Prostate gland (tissue), 2 donors: ENCODE measurements around the gene GADD45B. TPM values are rescaled to one million over a fixed set of nuclear protein-coding genes. Genes with fewer than 3 reads are reported as not detected.
A peak's percentile ranks its signal among the peaks of the same experiment; 100 is the strongest.

Experiments
- DNase-seq: peaks from one replicate; pipeline ENCODE4 v3.0.0-alpha.2; 2019; ENCODE audit warnings: low spot score
- H3K27ac ChIP-seq, 2 donors: fragments of 200-600 bp; sonication (generic); 2 replicates each; pipeline ENCODE4 v1.5.1; 2017 to 2019
- H3K27me3 ChIP-seq: fragments of 200-600 bp; sonication (generic); replicated peaks from 2 replicates; pipeline ENCODE4 v1.5.1; 2019; ENCODE audit not compliant: insufficient read depth
- H3K36me3 ChIP-seq, 2 donors: fragments of 200-600 bp; sonication (generic); 1 replicate in 1 of 2; 2 replicates in 1 of 2; pipeline versions ENCODE4 v1.5.1 to v1.8.1; 2017 to 2019
- H3K4me1 ChIP-seq: fragments of 200-600 bp; sonication (generic); replicated peaks from 2 replicates; pipeline ENCODE4 v1.5.1; 2019
- H3K4me3 ChIP-seq, 2 donors: fragments of 200-600 bp; sonication (generic); 2 replicates each; pipeline ENCODE4 v1.5.1; 2017 to 2019
- H3K9me3 ChIP-seq: fragments of 200-600 bp; sonication (generic); 2 replicates; pipeline ENCODE4 v1.5.1; 2017
- CTCF ChIP-seq, 4 experiments: fragments of 200-600 bp in 2 of 4; fragments of 450-650 bp in 2 of 4; sonication (generic) in 2 of 4; IDR thresholded peaks; 1 replicate in 3 of 4; 2 replicates in 1 of 4; pipeline ENCODE4 v1.5.1; 2016 to 2019; ENCODE audit warnings: antibody characterized with exemption in 4 of 4, mild to moderate bottlenecking in 2 of 4, moderate library complexity in 2 of 4
- POLR2A ChIP-seq: fragments of 450-650 bp; IDR thresholded peaks from one replicate; pipeline ENCODE4 v1.6.1; 2016; ENCODE audit warnings: antibody characterized with exemption, mild to moderate bottlenecking
- POLR2AphosphoS5 ChIP-seq: sonication (generic); formaldehyde crosslinking; IDR thresholded peaks from one replicate; pipeline ENCODE4 v1.6.1; 2017; ENCODE audit warnings: antibody characterized with exemption
- whole genome bisulfite sequencing: methylation state at CpG from one replicate; pipeline ENCODE4 v1.1.5; 2018; 5-methylcytosine and 5-hydroxymethylcytosine counted together
- intact Hi-C: fragments of 100-400 bp; cut with DNase I; formaldehyde crosslinking; loops from one replicate; pipeline ENCODE4 v1.14.2; 2022
- microRNA-seq: library from miRNA; unstranded; fragments of <30 nt; microRNA quantifications from one replicate; pipeline ENCODE4, GENCODE V29; 2016
- small RNA-seq, 2 donors: library from RNA; depleted of rRNA; stranded (forward); fragments of <200 nt; gene quantifications; one replicate each; pipeline ENCODE3, GENCODE V24; 2016
- total RNA-seq, 2 donors: library from RNA; depleted of rRNA; stranded (reverse); fragments of >200 nt; gene quantifications; one replicate each; pipeline ENCODE4 v1.1.0, GENCODE V29; 2016

GADD45B gene
- total RNA-seq, 2 donors from 2014 or later, result 90.7 to 94.6 TPM

DNA sequence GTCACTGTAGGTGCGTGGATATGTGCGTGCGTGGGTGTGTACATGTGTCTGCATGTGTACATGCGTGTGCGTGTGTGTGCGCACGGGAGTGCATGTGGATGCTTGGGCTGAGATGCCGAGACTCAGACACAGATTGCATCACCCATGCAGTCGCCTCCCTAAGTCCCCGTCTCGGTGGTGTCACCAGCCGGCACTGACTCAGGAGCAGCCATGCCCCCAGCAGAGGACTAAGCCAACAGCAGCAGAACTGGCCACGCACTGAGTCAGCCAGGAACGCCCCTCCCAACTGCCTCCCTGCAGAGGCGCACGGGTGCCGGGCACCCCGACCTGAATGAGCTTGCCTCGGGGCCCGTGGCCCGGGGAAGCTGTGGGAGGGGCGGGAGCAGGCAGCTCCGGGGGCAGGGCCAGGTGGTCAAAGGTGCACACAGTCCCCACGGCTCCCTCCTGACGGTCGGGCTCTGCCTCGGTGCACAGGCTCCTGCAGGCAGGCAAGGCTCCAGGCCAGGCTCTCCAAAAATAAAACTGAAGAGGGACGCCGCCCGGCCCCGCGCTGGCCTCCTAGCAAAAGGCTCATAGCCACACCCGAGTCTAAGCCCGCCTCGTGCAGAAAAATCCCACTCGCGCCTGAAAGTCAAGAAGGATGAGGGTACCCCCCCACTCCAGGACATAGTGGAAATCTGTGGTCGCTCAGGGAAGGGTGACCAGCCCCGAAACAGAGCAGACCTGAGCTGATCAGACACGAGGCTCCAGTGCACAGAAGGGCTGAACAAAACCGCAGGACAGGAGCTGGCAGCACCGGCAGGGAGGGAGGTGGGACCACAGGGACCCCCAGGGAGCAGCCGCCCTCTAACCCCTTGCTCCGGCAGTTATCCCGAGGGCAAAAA, 49.2 kb downstream of the GADD45B start:
- no peak for DNase-seq
- H3K9me3 ChIP-seq, result no peaks in the 10 kb centered on the region
- peak overlapping the region; percentile 55 to 56 for H3K27ac ChIP-seq
- H3K4me1 ChIP-seq, result peaks cover 13% of the 10 kb centered on the region
- no peak for TF ChIP-seq POLR2A
- TF ChIP-seq POLR2AphosphoS5, result no peak
- TF ChIP-seq CTCF (IDR thresholded peaks at IDR 0.05), result no peak
- 46% methylated on average over 45 of the region's 45 CpGs for whole genome bisulfite sequencing
- no peak overlapping the region for H3K4me3 ChIP-seq
- H3K27me3 ChIP-seq, result no peaks in the 10 kb centered on the region
- H3K36me3 ChIP-seq, result no peaks in the 10 kb centered on the region
- intact Hi-C loops, result no loop called here

GRCh38 chr19:2527171-2527570, 51.2 kb downstream of the GADD45B start:
- H3K9me3 ChIP-seq, result no peaks in the 10 kb centered on the region
- H3K4me1 ChIP-seq, result peaks cover 13% of the 10 kb centered on the region
- H3K36me3 ChIP-seq, result no peaks in the 10 kb centered on the region
- peak overlapping the region in 1 of 2 donors; percentile 7 for H3K27ac ChIP-seq
- no peaks in the 10 kb centered on the region for H3K27me3 ChIP-seq
- TF ChIP-seq POLR2A (no peak), CTCF (IDR thresholded peaks at IDR 0.05) (no peak), POLR2AphosphoS5 (no peak)
- DNase-seq, result no peak
- intact Hi-C loops, result no loop called here
- 90% methylated on average over 14 of the region's 14 CpGs for WGBS
- no peak overlapping the region for H3K4me3 ChIP-seq

GRCh38 chr19:2527686-2528085, 51.8 kb downstream of the GADD45B start:
- intact Hi-C loops, result no loop called here
- no peak for TF ChIP-seq CTCF (IDR thresholded peaks at IDR 0.05)
- no peak for TF ChIP-seq POLR2A
- no peak for TF ChIP-seq POLR2AphosphoS5
- H3K36me3 ChIP-seq, result no peaks in the 10 kb centered on the region
- H3K27ac ChIP-seq, result peak overlapping the region in 1 of 2 donors; percentile 7
- H3K27me3 ChIP-seq, result no peaks in the 10 kb centered on the region
- H3K4me1 ChIP-seq, result peaks cover 13% of the 10 kb centered on the region
- H3K4me3 ChIP-seq, result no peak overlapping the region
- no peak for DNase-seq
- WGBS, result 97% methylated on average over 4 of the region's 4 CpGs
- no peaks in the 10 kb centered on the region for H3K9me3 ChIP-seq

Small RNAs within 50 kb of the gene (microRNA-seq; reads per million reads assigned to microRNA genes)
- gene MIR7108, result not detected

Small RNAs within 50 kb of the gene (small RNA-seq; reads per million reads assigned to genes)
- 0 reads per million in 2 donors for gene RNU6-993P

Other genes starting within 250 kb of the GADD45B start
- 10 to 100 TPM; 59.4 to 91.7 TPM for gene PLEKHJ1, start 239.8 kb upstream of the GADD45B start, total RNA-seq
- gene SF3A2, start 239.3 kb upstream of the GADD45B start, total RNA-seq, result 100 to 1,000 TPM in 1 of 2 donors, 10 to 100 TPM in 1; 31.9 to 113 TPM
- gene AMH, start 226.8 kb upstream of the GADD45B start, total RNA-seq, result 100 to 1,000 TPM in 1 of 2 donors, under 1 TPM in 1; 0.46 to 160 TPM
- under 1 TPM in 1 of 2 donors, not detected in 1; 0.96 TPM for gene JSRP1, start 219.7 kb upstream of the GADD45B start, total RNA-seq
- under 1 TPM; 0.27 to 0.80 TPM for gene PEAK3, start 194.0 kb upstream of the GADD45B start, total RNA-seq
- under 1 TPM in 1 of 2 donors, not detected in 1; 0.68 TPM for gene LINGO3, start 168.0 kb upstream of the GADD45B start, total RNA-seq
- 100 to 1,000 TPM; 125 to 135 TPM for gene LSM7, start 147.5 kb upstream of the GADD45B start, total RNA-seq
- 10 to 100 TPM; 54.0 to 87.1 TPM for gene SPPL2B, start 147.4 kb upstream of the GADD45B start, total RNA-seq
- gene TMPRSS9, start 115.9 kb upstream of the GADD45B start, total RNA-seq, result 1 to 10 TPM in 1 of 2 donors, under 1 TPM in 1; 0.14 to 2.2 TPM
- 10 to 100 TPM; 52.0 to 52.3 TPM for gene TIMM13, start 48.5 kb upstream of the GADD45B start, total RNA-seq
- 10 to 100 TPM; 28.5 to 39.1 TPM for gene LMNB2, start 19.2 kb upstream of the GADD45B start, total RNA-seq
- gene GNG7, start 226.6 kb downstream of the GADD45B start, total RNA-seq, result 10 to 100 TPM in 1 of 2 donors, 1 to 10 TPM in 1; 8.7 to 22.9 TPM
- 10 to 100 TPM in 1 of 2 donors, 1 to 10 TPM in 1; 3.8 to 24.6 TPM for gene DIRAS1, start 245.2 kb downstream of the GADD45B start, total RNA-seq